Panc1 (cell line): Measurements from ENCODE around the gene STON1. TPM values are rescaled to one million over a fixed set of nuclear protein-coding genes. Genes with fewer than 3 reads are reported as not detected.

ENCODE experiments used
- ATAC-seq: fragments of 200-7000 bp; cut with Tn5 transposase; 2 replicates; pipeline ENCODE4 v1.9.1; 2020; ENCODE audit warnings: mild to moderate bottlenecking, moderate library complexity
- BruUV-seq: library from RNA; stranded (reverse); fragments of 400-500 nt; replicated peaks from 2 replicates; lab custom pipeline; 2021; lab: Mats Ljungman, UMichigan
- CTCF ChIA-PET: fragments of 300-600 bp; sonication (Branson Sonifier 250); formaldehyde crosslinking; loops from one replicate; lab custom pipeline; 2022; ENCODE audit warnings: antibody characterized with exemption; lab: Charles Lee
- POLR2A ChIA-PET: fragments of 300-600 bp; sonication (Branson Sonifier 250); formaldehyde crosslinking; loops from one replicate; lab custom pipeline; 2022; ENCODE audit warnings: antibody characterized with exemption; lab: Charles Lee
- DNase-seq: peaks from one replicate; pipeline ENCODE4 v3.0.0-alpha.2; 2010; ENCODE audit warnings: low read depth, low spot score
- H3K27ac ChIP-seq: 2 replicates; pipeline ENCODE4 v1.5.1; 2011; ENCODE audit warnings: mild to moderate bottlenecking, low read length, inconsistent platforms
- H3K27me3 ChIP-seq: fragments of 200-500 bp; sonication (Bioruptor generic); 2 replicates; pipeline ENCODE4 v1.6.0; 2014; ENCODE audit warnings: low read length, inconsistent platforms; ENCODE audit not compliant: control insufficient read depth, insufficient read depth
- H3K36me3 ChIP-seq: fragments of 200-500 bp; sonication (Bioruptor generic); 2 replicates; pipeline ENCODE4 v1.5.1; 2014; ENCODE audit warnings: inconsistent platforms, mild to moderate bottlenecking, low read length, moderate library complexity; ENCODE audit not compliant: control insufficient read depth, insufficient read depth
- H3K4me1 ChIP-seq: 2 replicates; pipeline ENCODE4 v1.5.1; 2011; ENCODE audit warnings: inconsistent platforms, mild to moderate bottlenecking, low read length, moderate library complexity; ENCODE audit not compliant: control insufficient read depth, insufficient read depth
- H3K4me3 ChIP-seq, 2 experiments: 2 replicates each; pipeline ENCODE4 v1.5.1; 2011 to 2012; ENCODE audit warnings: low read depth in 2 of 2, low read length in 2 of 2, mild to moderate bottlenecking in 2 of 2, inconsistent platforms in 1 of 2, moderate library complexity in 1 of 2
- H3K9me3 ChIP-seq: fragments of 200-500 bp; sonication (Bioruptor generic); 2 replicates; pipeline ENCODE4 v1.5.1; 2014; ENCODE audit warnings: low read depth, mild to moderate bottlenecking, inconsistent platforms, low read length, moderate library complexity; ENCODE audit not compliant: control insufficient read depth, insufficient read depth
- POLR2AphosphoS5 ChIP-seq: IDR thresholded peaks from 2 replicates; pipeline ENCODE4 v1.6.1; 2012; ENCODE audit warnings: mild to moderate bottlenecking, low read depth, low read length, moderate library complexity
- REST ChIP-seq, 2 experiments: IDR thresholded peaks; 2 replicates each; pipeline ENCODE4 v1.6.1; 2011 to 2012; ENCODE audit warnings: low read depth in 2 of 2, control low read depth in 1 of 2, low read length in 1 of 2, mild to moderate bottlenecking in 1 of 2, moderate library complexity in 1 of 2; ENCODE audit not compliant: insufficient read depth in 1 of 2
- SIN3A ChIP-seq: IDR thresholded peaks from 2 replicates; pipeline ENCODE4 v1.6.1; 2012; ENCODE audit warnings: low read depth, mild to moderate bottlenecking, low read length, moderate library complexity, borderline replicate concordance; ENCODE audit not compliant: insufficient read depth
- TCF7L2 ChIP-seq: IDR thresholded peaks from 2 replicates; pipeline ENCODE4 v1.6.1; 2011; ENCODE audit warnings: mild to moderate bottlenecking, low read depth, low read length, inconsistent platforms
- in situ Hi-C: cut with HindIII; loops from 2 replicates; pipeline ENCODE4 v1.10.0; 2016; ENCODE audit warnings: low sequenced_read_pairs, low pct_unique_long_range_greater_than_20kb
- intact Hi-C: fragments of 100-400 bp; cut with micrococcal nuclease; formaldehyde crosslinking; loops from one replicate; pipeline ENCODE4 v1.10.0; 2022; ENCODE audit not compliant: unreplicated experiment
- total RNA-seq: library from RNA; stranded (reverse); gene quantifications from one replicate; pipeline ENCODE4 v1.2.1, GENCODE V29; 2021; ENCODE audit not compliant: unreplicated experiment
- TF ChIP-seq, protein P1 (sequence below): fragments of 450-650 bp; IDR thresholded peaks from 2 replicates; pipeline ENCODE4 v1.5.1; 2017; ENCODE audit warnings: mild to moderate bottlenecking

STON1 gene
- total RNA-seq, 1 experiment from 2014 or later, result 0.92 TPM

- ChIA-PET POLR2A (no interaction called here), CTCF (no interaction called here)
- in situ Hi-C loops (no loop called here), intact Hi-C loops (no loop called here)
- no peaks in the 10 kb centered on the region for H3K9me3 ChIP-seq
- peaks cover 5% of the 10 kb centered on the region; the same call in 1 of the 2 replicates for H3K36me3 ChIP-seq
- TF ChIP-seq REST (IDR thresholded peaks at IDR 0.05; ENCODE audit: insufficient read depth in 1 of 2, low read depth in 2 of 2, low read length in 1 of 2), result no peak
- TF ChIP-seq, protein P1, sequence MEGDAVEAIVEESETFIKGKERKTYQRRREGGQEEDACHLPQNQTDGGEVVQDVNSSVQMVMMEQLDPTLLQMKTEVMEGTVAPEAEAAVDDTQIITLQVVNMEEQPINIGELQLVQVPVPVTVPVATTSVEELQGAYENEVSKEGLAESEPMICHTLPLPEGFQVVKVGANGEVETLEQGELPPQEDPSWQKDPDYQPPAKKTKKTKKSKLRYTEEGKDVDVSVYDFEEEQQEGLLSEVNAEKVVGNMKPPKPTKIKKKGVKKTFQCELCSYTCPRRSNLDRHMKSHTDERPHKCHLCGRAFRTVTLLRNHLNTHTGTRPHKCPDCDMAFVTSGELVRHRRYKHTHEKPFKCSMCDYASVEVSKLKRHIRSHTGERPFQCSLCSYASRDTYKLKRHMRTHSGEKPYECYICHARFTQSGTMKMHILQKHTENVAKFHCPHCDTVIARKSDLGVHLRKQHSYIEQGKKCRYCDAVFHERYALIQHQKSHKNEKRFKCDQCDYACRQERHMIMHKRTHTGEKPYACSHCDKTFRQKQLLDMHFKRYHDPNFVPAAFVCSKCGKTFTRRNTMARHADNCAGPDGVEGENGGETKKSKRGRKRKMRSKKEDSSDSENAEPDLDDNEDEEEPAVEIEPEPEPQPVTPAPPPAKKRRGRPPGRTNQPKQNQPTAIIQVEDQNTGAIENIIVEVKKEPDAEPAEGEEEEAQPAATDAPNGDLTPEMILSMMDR, result no peak
- no peak for TF ChIP-seq POLR2AphosphoS5
- no peak for TF ChIP-seq SIN3A
- TF ChIP-seq TCF7L2, result no peak
- no peak overlapping the region for H3K4me3 ChIP-seq
- no TSS peak for BruUV-seq
- no peak for ATAC-seq
- no peak overlapping the region for H3K27ac ChIP-seq
- DNase-seq, result no peak
- no peaks in the 10 kb centered on the region for H3K4me1 ChIP-seq
- H3K27me3 ChIP-seq, result no peaks in the 10 kb centered on the region
Measured at GRCh38 chr2:48512571-48512970, 17.4 kb upstream of the STON1 start.

GRCh38 chr2:48514348-48515003 is 15.5 kb upstream of the STON1 start:
- Histone ChIP-seq H3K4me3 (no peak overlapping the region), H3K36me3 (peaks cover 5% of the 10 kb centered on the region; the same call in 1 of the 2 replicates), H3K27ac (no peak overlapping the region), H3K9me3 (no peaks in the 10 kb centered on the region), H3K4me1 (no peaks in the 10 kb centered on the region), H3K27me3 (no peaks in the 10 kb centered on the region)
- ATAC-seq (no peak), DNase-seq (no peak)
- intact Hi-C loops, result no loop called here
- CTCF ChIA-PET, result no interaction called here
- BruUV-seq, result no TSS peak
- in situ Hi-C loops, result no loop called here
- TF ChIP-seq POLR2AphosphoS5 (no peak), TCF7L2 (no peak), REST (IDR thresholded peaks at IDR 0.05; ENCODE audit: insufficient read depth in 1 of 2, low read depth in 2 of 2, low read length in 1 of 2) (no peak)
- POLR2A ChIA-PET, result no interaction called here
